ENCODE data around the gene BEAN1.

BEAN1 gene

GRCh38 chr16:66427036-66427860 is at the start of gene BEAN1:
TSS of gene BEAN1 (plus strand) at chr16:66427295. CDS start at chr16:66437677, 10,382 bp downstream.
- peak in 1 of 2 donors; percentile 32 for DNase-seq (ENCODE audit: low read depth in 2 of 2)
- H3K4me3 ChIP-seq (replicated peaks in 1 of 2; ENCODE audit: low read depth in 2 of 2, low read length in 2 of 2): peak within 1 kb of the TSS; percentile 42
- no peak for TF ChIP-seq CTCF (IDR thresholded peaks at IDR 0.05; ENCODE audit: low read depth, low read length)

GRCh38 chr16:66377324-66377723 is 49.8 kb upstream of the BEAN1 start:
- no peak overlapping the region for H3K4me3 ChIP-seq (replicated peaks in 1 of 2; ENCODE audit: low read depth in 2 of 2, low read length in 2 of 2)
- no peak for DNase-seq (ENCODE audit: low read depth in 2 of 2)
- TF ChIP-seq CTCF (IDR thresholded peaks at IDR 0.05; ENCODE audit: low read depth, low read length): no peak

- no peak for DNase-seq (ENCODE audit: low read depth in 2 of 2)
- H3K4me3 ChIP-seq (replicated peaks in 1 of 2; ENCODE audit: low read depth in 2 of 2, low read length in 2 of 2): no peak overlapping the region
- TF ChIP-seq CTCF (IDR thresholded peaks at IDR 0.05; ENCODE audit: low read depth, low read length): no peak
Measured at GRCh38 chr16:66378741-66379570, 48.1 kb upstream of the BEAN1 start.

GRCh38 chr16:66379571-66379941 is 47.5 kb upstream of the BEAN1 start:
- H3K4me3 ChIP-seq (replicated peaks in 1 of 2; ENCODE audit: low read depth in 2 of 2, low read length in 2 of 2): no peak overlapping the region
- no peak for DNase-seq (ENCODE audit: low read depth in 2 of 2)
- TF ChIP-seq CTCF (IDR thresholded peaks at IDR 0.05; ENCODE audit: low read depth, low read length): no peak

- TF ChIP-seq CTCF (IDR thresholded peaks at IDR 0.05; ENCODE audit: low read depth, low read length): no peak
- no peak for DNase-seq (ENCODE audit: low read depth in 2 of 2)
- H3K4me3 ChIP-seq (replicated peaks in 1 of 2; ENCODE audit: low read depth in 2 of 2, low read length in 2 of 2): no peak overlapping the region
Measured at GRCh38 chr16:66380421-66380820, 46.7 kb upstream of the BEAN1 start.

GRCh38 chr16:66381585-66382170 is 45.4 kb upstream of the BEAN1 start:
- TF ChIP-seq CTCF (IDR thresholded peaks at IDR 0.05; ENCODE audit: low read depth, low read length): no peak
- no peak overlapping the region for H3K4me3 ChIP-seq (replicated peaks in 1 of 2; ENCODE audit: low read depth in 2 of 2, low read length in 2 of 2)
- DNase-seq (ENCODE audit: low read depth in 2 of 2): no peak

All from cardiac fibroblast (primary cell).